NCI-H1694 treated with DMSO at 0.1 percent for 48 hours (cell line): ENCODE measurements around the gene PAQR6.
A peak's percentile ranks its signal among the peaks of the same experiment; 100 is the strongest.

Experiments used
- DNase-seq: peaks from one replicate; lab custom pipeline; 2025; lab: John Stamatoyannopoulos, UW

The PAQR6 gene

GRCh38 chr1:156247460-156248322 lies at the start of gene PAQR6:
TSS of gene PAQR6 (minus strand) at chr1:156248056. CDS start at chr1:156246731, 1,325 bp downstream.
- DNase-seq = no peak

GRCh38 chr1:156295391-156295947 lies 47.6 kb upstream of the PAQR6 start, which contains the start of gene GLMP:
TSS of gene GLMP (minus strand) at chr1:156295679. CDS start at chr1:156295645, 34 bp downstream.
- DNase-seq = peak; percentile 60

DNA sequence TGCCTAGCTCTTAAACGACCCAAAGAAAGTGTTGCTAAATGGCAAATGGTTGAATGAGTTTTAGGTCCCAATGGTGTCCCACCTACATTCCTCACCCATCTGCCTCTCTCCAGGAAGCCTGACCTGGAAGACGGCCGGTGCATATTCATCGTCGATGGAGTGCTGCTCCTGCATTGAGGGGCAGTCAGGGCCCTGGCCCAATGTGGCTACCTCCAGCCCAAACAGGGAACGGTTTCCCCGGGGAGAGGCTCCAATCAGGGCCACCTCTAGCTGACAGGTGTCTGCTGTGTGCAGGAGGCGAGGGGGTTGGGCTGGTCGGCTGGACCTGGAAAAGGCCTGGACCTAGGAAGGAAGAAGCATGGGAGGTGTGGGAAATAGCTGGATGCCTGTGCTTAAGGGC lies 46.0 kb upstream of the PAQR6 start:
- no peak for DNase-seq

- no peak for DNase-seq
Observed at GRCh38 chr1:156293098-156293434, 45.2 kb upstream of the PAQR6 start.

- no peak for DNase-seq
Observed at GRCh38 chr1:156291226-156292061, 43.6 kb upstream of the PAQR6 start.

- no peak for DNase-seq
Observed at GRCh38 chr1:156289857-156290256, 42.0 kb upstream of the PAQR6 start.

- no peak for DNase-seq
Observed at GRCh38 chr1:156286061-156286460, 38.2 kb upstream of the PAQR6 start.

DNA sequence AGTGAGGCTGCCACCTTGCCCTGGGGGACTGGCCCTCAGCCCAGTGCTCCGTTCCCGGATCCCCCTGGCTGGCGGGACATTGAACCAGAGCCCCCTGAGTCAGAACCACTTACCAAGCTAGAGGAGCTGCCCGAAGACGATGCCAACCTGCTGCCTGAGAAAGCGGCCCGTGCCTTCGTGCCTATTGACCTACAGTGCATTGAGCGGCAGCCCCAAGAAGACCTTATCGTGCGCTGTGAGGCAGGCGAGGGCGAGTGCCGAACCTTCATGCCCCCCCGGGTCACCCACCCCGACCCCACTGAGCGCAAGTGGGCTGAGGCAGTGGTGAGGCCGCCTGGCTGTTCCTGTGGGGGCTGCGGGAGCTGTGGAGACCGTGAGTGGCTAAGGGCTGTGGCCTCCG lies 37.6 kb upstream of the PAQR6 start:
- DNase-seq = no peak

GRCh38 chr1:156284757-156285156 lies 36.9 kb upstream of the PAQR6 start:
- DNase-seq = no peak

DNA sequence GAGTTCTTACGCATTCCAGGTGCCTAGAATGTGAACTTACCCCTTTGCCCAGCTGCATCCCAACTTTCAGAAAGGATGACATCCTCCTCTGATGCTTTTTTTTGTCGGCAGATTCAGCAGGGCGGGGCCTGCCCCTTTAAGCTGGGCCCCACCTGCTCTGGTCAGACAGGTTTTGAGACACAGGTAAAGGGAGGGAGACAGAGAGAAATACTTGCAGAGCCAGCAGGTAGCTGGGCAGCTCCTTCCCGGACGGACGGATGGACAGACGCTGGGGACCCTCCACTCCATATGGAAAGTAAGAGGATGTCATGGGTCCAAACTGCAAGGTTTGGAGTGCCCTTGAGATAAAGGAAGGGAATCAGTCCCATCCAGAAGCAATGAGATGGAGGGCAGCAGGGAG lies 36.3 kb upstream of the PAQR6 start, which contains the start of gene TMEM79:
Gene TMEM79, plus strand, starts transcription at position 214 of the 400 bp plus-strand sequence. CDS start 902 bp downstream, outside the sequence.
- no peak for DNase-seq

GRCh38 chr1:156283521-156283920 lies 35.7 kb upstream of the PAQR6 start:
- no peak for DNase-seq

- peak; percentile 99 for DNase-seq
Observed at GRCh38 chr1:156282479-156283222, 34.8 kb upstream of the PAQR6 start, which contains the start of gene SMG5. TSS of gene SMG5 (minus strand) at chr1:156282825. CDS start at chr1:156282680, 145 bp downstream.

DNA sequence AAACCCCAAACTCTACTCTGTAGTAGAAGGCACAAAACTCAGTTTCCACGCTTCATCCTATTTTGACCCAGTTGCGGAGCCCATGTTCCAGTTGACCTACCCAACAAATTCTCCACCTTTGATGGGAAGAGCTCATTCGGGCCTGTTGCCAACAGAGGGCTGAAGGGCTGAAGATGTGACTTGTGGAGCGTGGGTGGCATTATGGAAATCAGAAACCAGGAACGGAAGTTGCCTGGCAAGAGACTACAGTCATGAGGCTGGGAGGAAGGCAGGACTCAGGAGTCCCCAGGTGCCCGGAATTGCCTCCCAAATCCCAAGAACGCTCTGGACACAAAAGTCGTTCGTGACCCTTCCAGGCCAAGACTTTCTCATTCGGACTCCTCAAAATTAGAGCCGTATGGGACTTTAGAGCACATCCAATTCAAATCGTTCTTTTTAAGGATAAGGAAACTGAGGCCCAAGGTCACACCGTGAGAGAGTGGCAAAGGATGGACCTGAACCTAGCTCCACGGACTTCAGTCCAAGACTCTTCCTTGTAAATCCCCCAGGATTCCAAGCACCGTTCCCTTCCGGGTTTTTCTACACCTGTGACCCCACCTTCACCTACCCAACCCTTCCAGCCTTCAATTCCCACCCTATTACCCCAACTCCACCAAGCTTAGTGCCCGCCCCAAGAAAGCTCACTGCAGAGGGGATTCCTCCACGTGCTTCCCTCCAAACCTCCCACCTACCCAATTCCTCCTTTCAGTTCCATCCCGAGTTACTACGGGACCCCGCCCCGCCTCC lies 34.0 kb upstream of the PAQR6 start:
- peak; percentile 52 for DNase-seq

GRCh38 chr1:156281281-156281680 lies 33.4 kb upstream of the PAQR6 start:
- DNase-seq = peak; percentile 32

GRCh38 chr1:156279837-156280236 lies 32.0 kb upstream of the PAQR6 start:
- DNase-seq = no peak

DNA sequence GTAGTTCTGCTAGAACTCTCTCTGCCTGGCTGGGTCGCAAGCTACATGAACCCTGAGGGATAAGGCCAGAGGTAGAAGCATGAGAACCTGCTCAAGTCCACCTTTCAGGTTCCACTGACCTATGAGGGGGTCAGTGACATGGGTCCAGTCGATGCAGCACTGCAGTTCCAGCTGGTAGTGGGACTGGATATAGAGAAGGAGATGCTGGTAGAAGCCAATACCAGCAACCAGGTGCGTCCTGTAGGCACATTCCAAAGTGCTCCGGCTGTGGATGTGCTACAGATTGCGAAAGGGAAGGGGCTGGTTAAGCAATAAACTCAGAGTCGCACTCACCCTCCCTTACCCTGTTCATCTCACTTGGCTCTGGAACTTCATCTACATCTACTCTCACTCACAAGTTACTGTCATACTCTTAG lies 29.1 kb upstream of the PAQR6 start:
- DNase-seq = no peak

DNA sequence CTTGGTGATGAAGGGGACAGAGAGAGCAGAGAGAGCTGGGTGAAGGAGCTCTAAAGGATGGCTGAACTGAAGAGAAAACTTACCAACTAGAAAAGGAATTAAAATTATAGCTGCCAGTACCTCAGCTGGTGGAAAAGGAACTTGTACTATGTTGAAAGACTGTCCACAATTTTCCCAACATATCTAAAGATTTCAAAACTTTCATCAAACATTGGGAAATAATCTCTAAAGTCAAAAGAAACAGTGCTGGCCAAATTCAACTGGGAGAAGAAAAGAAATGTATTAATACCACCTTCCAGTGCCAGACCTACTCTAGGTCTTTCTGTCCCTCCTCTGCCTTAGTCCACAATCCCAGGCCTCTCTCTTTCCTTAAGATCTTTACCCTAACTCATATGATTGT lies 28.7 kb upstream of the PAQR6 start:
- DNase-seq = no peak

GRCh38 chr1:156270314-156270713 lies 22.5 kb upstream of the PAQR6 start:
- no peak for DNase-seq

DNA sequence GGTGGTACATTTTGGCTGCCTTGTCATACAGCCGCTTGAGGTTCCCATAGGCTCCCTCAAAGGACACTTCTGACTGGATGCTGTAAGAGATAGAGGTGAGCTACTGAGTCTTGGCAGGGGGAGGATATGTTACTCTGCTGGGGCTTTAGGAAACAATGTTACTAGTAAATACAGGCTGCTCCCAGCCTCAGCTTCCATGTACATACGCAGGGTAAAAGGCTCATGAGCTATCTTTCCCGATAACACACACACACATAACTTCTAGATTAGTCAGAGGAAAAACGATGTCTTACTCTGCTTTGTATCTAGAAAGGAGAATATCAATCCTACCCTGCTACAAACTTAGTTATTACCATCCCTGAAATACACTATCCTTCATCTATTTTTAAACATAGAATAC lies 20.5 kb upstream of the PAQR6 start:
- DNase-seq = no peak

GRCh38 chr1:156266051-156266450 lies 18.2 kb upstream of the PAQR6 start:
- no peak for DNase-seq

DNA sequence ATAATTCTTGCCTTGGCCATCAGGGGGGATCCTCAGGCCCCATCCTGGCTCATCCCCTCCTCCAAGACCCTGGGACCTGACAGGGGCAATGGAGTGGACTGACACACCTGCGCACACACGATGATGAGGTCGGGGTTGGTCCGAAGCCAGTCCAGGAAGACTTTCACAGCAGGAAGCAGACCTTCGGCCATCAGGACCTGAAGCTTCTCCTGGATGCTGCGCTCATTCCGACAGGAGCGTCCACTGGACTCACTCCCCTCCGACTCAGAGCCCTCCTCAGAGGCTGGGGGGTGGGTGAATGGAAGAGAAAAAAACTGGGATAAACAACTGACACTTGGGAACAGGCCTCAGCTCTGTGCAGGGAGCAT lies 15.4 kb upstream of the PAQR6 start:
- DNase-seq = no peak
